ENCODE results near the gene NSMCE1. TPM values are rescaled to one million over a fixed set of nuclear protein-coding genes. Genes with fewer than 3 reads are reported as not detected.
"Not testable (repeated sequence)": the region's sequence is repeated elsewhere in the genome, so short reads cannot be mapped to it uniquely, and the experiment has no call there.

NSMCE1 gene
- total RNA-seq, 1 donor from 2014 or later, result 61.0 TPM

- TF ChIP-seq, protein P1, sequence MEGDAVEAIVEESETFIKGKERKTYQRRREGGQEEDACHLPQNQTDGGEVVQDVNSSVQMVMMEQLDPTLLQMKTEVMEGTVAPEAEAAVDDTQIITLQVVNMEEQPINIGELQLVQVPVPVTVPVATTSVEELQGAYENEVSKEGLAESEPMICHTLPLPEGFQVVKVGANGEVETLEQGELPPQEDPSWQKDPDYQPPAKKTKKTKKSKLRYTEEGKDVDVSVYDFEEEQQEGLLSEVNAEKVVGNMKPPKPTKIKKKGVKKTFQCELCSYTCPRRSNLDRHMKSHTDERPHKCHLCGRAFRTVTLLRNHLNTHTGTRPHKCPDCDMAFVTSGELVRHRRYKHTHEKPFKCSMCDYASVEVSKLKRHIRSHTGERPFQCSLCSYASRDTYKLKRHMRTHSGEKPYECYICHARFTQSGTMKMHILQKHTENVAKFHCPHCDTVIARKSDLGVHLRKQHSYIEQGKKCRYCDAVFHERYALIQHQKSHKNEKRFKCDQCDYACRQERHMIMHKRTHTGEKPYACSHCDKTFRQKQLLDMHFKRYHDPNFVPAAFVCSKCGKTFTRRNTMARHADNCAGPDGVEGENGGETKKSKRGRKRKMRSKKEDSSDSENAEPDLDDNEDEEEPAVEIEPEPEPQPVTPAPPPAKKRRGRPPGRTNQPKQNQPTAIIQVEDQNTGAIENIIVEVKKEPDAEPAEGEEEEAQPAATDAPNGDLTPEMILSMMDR (IDR thresholded peaks at IDR 0.05), result no peak
- peak overlapping the region; percentile 96 for H3K4me3 Mint-ChIP-seq
- H3K9me3 Mint-ChIP-seq, result peaks cover 2% of the 10 kb centered on the region
- ATAC-seq (ENCODE audit: low read depth) (no peak), DNase-seq (no peak)
- ChIA-PET POLR2A (interaction anchor here (1.2 to 1.6 kb wide), 2 partner anchors 23 to 101 kb away, joined by 3 to 5 read pairs; no protein-coding TSS in a partner anchor), CTCF (interaction anchor here (0.7 kb wide), 1 partner anchor 88 kb away, joined by 3 read pairs; no protein-coding TSS in a partner anchor)
- peaks cover 20% of the 10 kb centered on the region for H3K36me3 Mint-ChIP-seq (ENCODE audit: low read depth)
- peak overlapping the region; percentile 56 for H3K27ac Mint-ChIP-seq
- H3K27me3 Mint-ChIP-seq, result no peaks in the 10 kb centered on the region
- peaks cover 77% of the 10 kb centered on the region for H3K4me1 Mint-ChIP-seq
- intact Hi-C loops (cut with micrococcal nuclease), result no loop called here
Measured at GRCh38 chr16:27267037-27267677, 1.4 kb downstream of the NSMCE1 start.

DNA sequence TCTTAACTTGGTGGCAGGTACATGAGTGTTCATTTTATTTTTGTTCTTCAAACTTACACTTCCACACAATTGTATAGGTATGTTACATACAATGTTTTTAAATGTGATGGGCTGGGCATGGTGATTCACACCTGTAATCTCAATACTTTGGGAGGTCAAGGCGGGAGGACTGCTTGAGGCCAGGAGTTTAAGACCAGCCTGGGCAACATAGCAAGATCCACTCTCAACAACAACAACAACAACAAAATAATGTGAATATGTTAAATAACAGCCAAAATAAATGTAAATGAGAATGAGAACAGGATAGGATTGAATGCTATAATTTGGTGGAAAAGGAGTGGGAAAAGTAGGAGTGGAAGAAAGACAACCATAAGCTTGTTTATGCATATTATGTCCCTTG lies 2.6 kb downstream of the NSMCE1 start:
- peak overlapping the region; percentile 1 for H3K4me3 Mint-ChIP-seq
- CTCF ChIA-PET, result interaction anchor here (1.6 kb wide), 1 partner anchor 10 kb away, joined by 3 read pairs; no protein-coding TSS in a partner anchor
- H3K9me3 Mint-ChIP-seq, result peaks cover 2% of the 10 kb centered on the region

GRCh38 chr16:27264151-27264550 lies 4.4 kb downstream of the NSMCE1 start:
- Mint-ChIP-seq H3K4me3 (no peak overlapping the region), H3K36me3 (ENCODE audit: low read depth) (peaks cover 21% of the 10 kb centered on the region), H3K4me1 (peaks cover 72% of the 10 kb centered on the region), H3K27me3 (no peaks in the 10 kb centered on the region), H3K27ac (peak overlapping the region; percentile 41), H3K9me3 (peaks cover 2% of the 10 kb centered on the region)
- TF ChIP-seq, protein P1 (IDR thresholded peaks at IDR 0.05), result no peak
- POLR2A ChIA-PET, result interaction anchor here (1.2 kb wide), 1 partner anchor 27 kb away, joined by 3 read pairs; no protein-coding TSS in a partner anchor
- ATAC-seq (ENCODE audit: low read depth) (no peak), DNase-seq (no peak)
- CTCF ChIA-PET, result interaction anchor here (1.0 to 1.6 kb wide), 2 partner anchors 11 to 102 kb away, joined by 3 read pairs; no protein-coding TSS in a partner anchor
- intact Hi-C loops (cut with micrococcal nuclease), result no loop called here

More for the DNA sequence above, 2.6 kb downstream of the NSMCE1 start:
- DNase-seq, result no peak
- Mint-ChIP-seq H3K27ac (peak overlapping the region; percentile 18), H3K36me3 (ENCODE audit: low read depth) (peaks cover 20% of the 10 kb centered on the region), H3K4me1 (peaks cover 76% of the 10 kb centered on the region), H3K27me3 (no peaks in the 10 kb centered on the region)
- POLR2A ChIA-PET, result no interaction called here
- TF ChIP-seq, protein P1 (IDR thresholded peaks at IDR 0.05), result no peak
- intact Hi-C loops (cut with micrococcal nuclease), result no loop called here
- no peak for ATAC-seq (ENCODE audit: low read depth)

DNA sequence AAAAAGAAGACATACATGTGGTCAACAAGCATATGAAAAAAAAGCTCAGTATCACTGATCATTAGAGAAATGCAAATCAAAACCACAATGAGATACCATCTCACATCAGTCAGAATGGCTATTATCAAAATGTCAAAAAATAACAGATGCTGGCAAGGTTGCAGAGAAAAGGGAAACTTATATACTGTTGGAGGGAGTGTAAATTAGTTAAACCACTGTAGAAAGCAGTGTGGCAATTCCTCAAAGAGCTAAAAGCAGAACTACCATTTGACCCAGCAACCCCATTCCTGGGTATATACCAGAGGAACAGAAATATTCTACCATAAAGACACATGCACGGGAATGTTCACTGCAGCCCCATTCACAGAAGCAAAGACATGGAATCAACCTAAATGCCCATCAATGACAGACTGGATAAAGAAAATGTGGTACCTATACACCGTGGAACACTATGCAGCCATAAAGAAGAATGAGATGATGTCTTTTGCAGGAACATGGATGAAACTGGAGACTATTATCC lies 5.6 kb downstream of the NSMCE1 start:
- peaks cover 77% of the 10 kb centered on the region for H3K4me1 Mint-ChIP-seq
- H3K9me3 Mint-ChIP-seq; H3K4me3 Mint-ChIP-seq; H3K27me3 Mint-ChIP-seq; intact Hi-C loops (cut with micrococcal nuclease); DNase-seq: not testable (repeated sequence)
- CTCF ChIA-PET, result interaction anchor here (0.6 to 1.8 kb wide), 2 partner anchors 27 to 93 kb away, joined by 4 read pairs; no protein-coding TSS in a partner anchor
- POLR2A ChIA-PET, result interaction anchor here (0.6 to 1.5 kb wide), 6 partner anchors 8 to 73 kb away, joined by 3 to 7 read pairs (median 5); no protein-coding TSS in a partner anchor
- H3K36me3 Mint-ChIP-seq (ENCODE audit: low read depth), result peaks cover 21% of the 10 kb centered on the region
- ATAC-seq (ENCODE audit: low read depth), result peak; percentile 15
- H3K27ac Mint-ChIP-seq, result peak overlapping the region; percentile 47

DNA sequence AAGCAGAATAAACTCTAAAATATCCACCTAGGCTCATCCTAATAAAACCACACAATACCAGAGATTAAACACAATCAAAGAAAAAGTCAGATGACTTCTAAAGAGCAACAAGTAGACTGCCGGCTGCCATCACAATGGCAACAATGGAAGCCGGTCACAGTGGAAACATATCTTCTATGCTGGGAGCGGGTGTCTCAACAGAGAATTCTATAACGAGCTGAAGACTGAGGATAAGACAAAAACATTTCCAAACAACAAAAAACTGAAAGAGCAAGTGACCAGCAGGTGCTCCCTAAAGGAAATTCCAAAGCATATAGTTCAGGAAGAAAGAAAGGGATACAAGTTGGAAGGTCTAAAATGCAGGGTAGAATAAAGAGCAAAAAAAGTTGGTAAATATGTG lies 8.9 kb downstream of the NSMCE1 start:
- ChIA-PET POLR2A (interaction anchor here (0.6 to 1.4 kb wide), 2 partner anchors 10 to 142 kb away, joined by 3 to 7 read pairs; partner anchors contain the start of gene IL21R), CTCF (no interaction called here)
- no peak overlapping the region for H3K27ac Mint-ChIP-seq
- H3K4me3 Mint-ChIP-seq, result no peak overlapping the region
- H3K36me3 Mint-ChIP-seq (ENCODE audit: low read depth), result peaks cover 39% of the 10 kb centered on the region
- no peaks in the 10 kb centered on the region for H3K27me3 Mint-ChIP-seq
- peaks cover 2% of the 10 kb centered on the region for H3K9me3 Mint-ChIP-seq
- ATAC-seq (ENCODE audit: low read depth) (no peak), DNase-seq (no peak)
- H3K4me1 Mint-ChIP-seq, result peaks cover 69% of the 10 kb centered on the region
- TF ChIP-seq, protein P1 (IDR thresholded peaks at IDR 0.05), result no peak
- intact Hi-C loops (cut with micrococcal nuclease), result no loop called here
